Liver (tissue), 9 donors: Measurements from ENCODE around the gene TRMT1L. TPM values are rescaled to one million over a fixed set of nuclear protein-coding genes. Genes with fewer than 3 reads are reported as not detected.

Experiments used
- DNase-seq: peaks from one replicate; pipeline ENCODE4 v3.0.0-alpha.2; 2017; ENCODE audit warnings: low spot score
- H3K27ac ChIP-seq, 2 donors: one replicate each; pipeline ENCODE4 v1.7.0; 2013; ENCODE audit warnings: inconsistent platforms in 2 of 2, low read length in 2 of 2, control low read depth in 1 of 2, low read depth in 1 of 2, mild to moderate bottlenecking in 1 of 2
- H3K27me3 ChIP-seq, 4 donors: one replicate each; pipeline versions ENCODE4 v1.6.1 to v1.7.0; 2013; ENCODE audit warnings: low read length in 3 of 4, inconsistent platforms in 1 of 4, mild to moderate bottlenecking in 1 of 4, moderate library complexity in 1 of 4; ENCODE audit not compliant: control insufficient read depth in 4 of 4, insufficient read depth in 4 of 4
- H3K36me3 ChIP-seq, 4 donors: one replicate each; pipeline versions ENCODE4 v1.6.1 to v1.7.0; 2013; ENCODE audit warnings: low read length in 3 of 4, mild to moderate bottlenecking in 3 of 4, low read depth in 1 of 4, moderate library complexity in 1 of 4; ENCODE audit not compliant: control insufficient read depth in 4 of 4, insufficient read depth in 3 of 4
- H3K4me1 ChIP-seq, 4 donors: one replicate each; pipeline versions ENCODE4 v1.6.1 to v1.7.0; 2013; ENCODE audit warnings: low read length in 3 of 4, mild to moderate bottlenecking in 3 of 4, moderate library complexity in 1 of 4; ENCODE audit not compliant: control insufficient read depth in 4 of 4, insufficient read depth in 4 of 4
- H3K4me3 ChIP-seq, 3 donors: one replicate each; pipeline versions ENCODE4 v1.6.1 to v1.7.0; 2013; ENCODE audit warnings: low read length in 3 of 3, control low read depth in 1 of 3, low read depth in 1 of 3, mild to moderate bottlenecking in 1 of 3
- H3K9ac ChIP-seq, 2 donors: one replicate each; pipeline ENCODE4 v1.7.0; 2013; ENCODE audit warnings: low read length in 2 of 2, mild to moderate bottlenecking in 2 of 2, moderate library complexity in 2 of 2, control low read depth in 1 of 2, low read depth in 1 of 2
- H3K9me3 ChIP-seq, 4 donors: one replicate each; pipeline versions ENCODE4 v1.6.1 to v1.7.0; 2013; ENCODE audit warnings: low read length in 3 of 4; ENCODE audit not compliant: control insufficient read depth in 4 of 4
- CTCF ChIP-seq: fragments of 150-350 bp; IDR thresholded peaks from 2 replicates; pipeline ENCODE4 v1.5.1; 2017; ENCODE audit warnings: improper control_type of control experiment, low read depth, low read length; ENCODE audit not compliant: missing input control
- EGR1 ChIP-seq, 2 donors: IDR thresholded peaks; 2 replicates each; pipeline ENCODE4 v1.6.1; 2016 to 2018; ENCODE audit warnings: antibody characterized with exemption in 2 of 2, low read depth in 2 of 2
- FOXA2 ChIP-seq: IDR thresholded peaks from 2 replicates; pipeline ENCODE4 v1.6.1; 2016; ENCODE audit warnings: antibody characterized with exemption
- GABPA ChIP-seq, 2 donors: IDR thresholded peaks in 1 of 2; conservative IDR thresholded peaks in 1 of 2; 2 replicates each; pipeline ENCODE4 v1.6.1; 2016; ENCODE audit warnings: antibody characterized with exemption in 2 of 2, mild to moderate bottlenecking in 1 of 2, moderate library complexity in 1 of 2
- HNF4A ChIP-seq, 2 donors: conservative IDR thresholded peaks; 2 replicates each; pipeline ENCODE4 v1.6.1; 2016; ENCODE audit warnings: antibody characterized with exemption in 2 of 2, mild to moderate bottlenecking in 2 of 2
- HNF4G ChIP-seq: IDR thresholded peaks from 2 replicates; pipeline ENCODE4 v1.6.1; 2016; ENCODE audit warnings: antibody characterized with exemption
- JUND ChIP-seq, 2 donors: IDR thresholded peaks; 2 replicates each; pipeline ENCODE4 v1.6.1; 2016; ENCODE audit warnings: antibody characterized with exemption in 2 of 2
- MAX ChIP-seq: IDR thresholded peaks from 2 replicates; pipeline ENCODE4 v1.6.1; 2016; ENCODE audit warnings: antibody characterized with exemption
- NR2F2 ChIP-seq: IDR thresholded peaks from 2 replicates; pipeline ENCODE4 v1.6.1; 2016; ENCODE audit warnings: antibody characterized with exemption
- RAD21 ChIP-seq, 2 donors: IDR thresholded peaks; 2 replicates each; pipeline ENCODE4 v1.6.1; 2016; ENCODE audit warnings: antibody characterized with exemption in 2 of 2, mild to moderate bottlenecking in 2 of 2
- RXRA ChIP-seq, 2 donors: IDR thresholded peaks; 2 replicates each; pipeline ENCODE4 v1.6.1; 2017 to 2018; ENCODE audit warnings: antibody characterized with exemption in 2 of 2, mild to moderate bottlenecking in 1 of 2
- SP1 ChIP-seq: IDR thresholded peaks from 2 replicates; pipeline ENCODE4 v1.6.1; 2018; ENCODE audit warnings: antibody characterized with exemption, mild to moderate bottlenecking
- TAF1 ChIP-seq: conservative IDR thresholded peaks from 2 replicates; pipeline ENCODE4 v1.6.1; 2016; ENCODE audit warnings: antibody characterized with exemption, mild to moderate bottlenecking
- YY1 ChIP-seq: IDR thresholded peaks from 2 replicates; pipeline ENCODE4 v1.6.1; 2016; ENCODE audit warnings: antibody characterized with exemption, mild to moderate bottlenecking
- ZBTB33 ChIP-seq: IDR thresholded peaks from 2 replicates; pipeline ENCODE4 v1.6.1; 2016; ENCODE audit warnings: antibody characterized with exemption
- WGBS: extraction: QIAGEN DNeasy Blood & Tissue Kit; methylation state at CpG from one replicate; pipeline ENCODE4 v1.1.7; 2013; 5-methylcytosine and 5-hydroxymethylcytosine counted together
- polyA plus RNA-seq, 2 donors: library from polyadenylated mRNA; stranded (reverse) in 1 of 2; unstranded in 1 of 2; fragments of 200-250 nt in 1 of 2; fragments of >200 nt in 1 of 2; fragmentation: Nextera tagmentation in 1 of 2; extraction: Ambion mirVana in 1 of 2; gene quantifications; one replicate each; pipeline versions ENCODE4 v1.2.1 to v1.2.3, GENCODE V29; 2013 to 2015
- total RNA-seq, 2 donors: library from RNA; depleted of rRNA; stranded (reverse); fragments of >200 nt; gene quantifications; one replicate each; pipeline ENCODE4 v1.2.3, GENCODE V29; 2014
- TF ChIP-seq, protein P1 (sequence below): IDR thresholded peaks from 2 replicates; pipeline ENCODE4 v1.6.1; 2016; ENCODE audit warnings: antibody characterized with exemption
- TF ChIP-seq, protein P2 (sequence below): IDR thresholded peaks from 2 replicates; pipeline ENCODE4 v1.6.1; 2016; ENCODE audit warnings: antibody characterized with exemption, mild to moderate bottlenecking
- donor health status: healthy.
- donor health status: healthy.
- donor health status: healthy.
- donor health status: healthy.
- donor health status: healthy.

Gene TRMT1L
- total and polyA plus RNA-seq, 4 donors: 4.3 to 33.9 (median 9.9) TPM

DNA sequence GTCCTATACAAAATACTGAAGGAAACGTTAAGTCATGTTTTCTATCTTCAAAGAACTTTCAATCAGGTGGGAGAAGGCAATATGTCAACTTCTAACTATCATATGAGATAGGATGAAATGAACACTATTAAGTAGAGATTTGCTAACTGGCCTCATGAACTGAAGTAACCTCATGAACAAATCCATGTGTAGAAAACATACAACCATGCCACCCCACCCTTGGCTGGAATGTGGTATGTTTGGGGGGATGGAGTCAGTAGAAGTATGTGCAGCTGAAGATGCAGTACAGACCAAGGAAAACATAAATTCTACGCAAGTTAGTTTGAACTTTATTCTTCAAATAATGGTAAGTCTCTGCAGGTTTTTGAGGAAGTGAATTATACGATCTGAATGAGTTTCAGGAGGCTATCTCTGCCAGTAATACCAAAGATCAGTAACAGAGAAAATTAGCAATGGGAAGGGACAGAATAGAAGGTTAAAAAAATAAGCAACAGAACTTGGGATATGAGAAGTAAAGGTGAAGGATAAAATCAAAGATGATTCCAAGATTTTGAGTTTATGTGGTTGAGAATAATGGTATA, 4.5 kb downstream of the TRMT1L start:
- no peak overlapping the region for H3K9ac ChIP-seq
- no peak for DNase-seq
- peaks cover 0 to 27% (median 16%) of the 10 kb centered on the region in 4 donors for H3K36me3 ChIP-seq
- peaks cover 0 to 19% (median 15%) of the 10 kb centered on the region in 4 donors for H3K4me1 ChIP-seq
- H3K4me3 ChIP-seq: no peak overlapping the region
- no peaks in the 10 kb centered on the region for H3K27me3 ChIP-seq
- TF ChIP-seq HNF4G (no peak), CTCF (no peak), RXRA (IDR thresholded peaks at IDR 0.05) (no peak), NR2F2 (no peak), MAX (no peak), TAF1 (no peak), EGR1 (IDR thresholded peaks at IDR 0.05; ENCODE audit: low read depth in 2 of 2) (no peak), GABPA (IDR thresholded peaks at IDR 0.05 in 1 of 2, conservative IDR thresholded peaks at IDR 0.05 in 1 of 2) (no peak), HNF4A (conservative IDR thresholded peaks at IDR 0.05) (no peak), JUND (IDR thresholded peaks at IDR 0.05) (no peak), ZBTB33 (no peak), FOXA2 (no peak), SP1 (no peak), YY1 (no peak), RAD21 (IDR thresholded peaks at IDR 0.05) (no peak)
- TF ChIP-seq, protein P1, sequence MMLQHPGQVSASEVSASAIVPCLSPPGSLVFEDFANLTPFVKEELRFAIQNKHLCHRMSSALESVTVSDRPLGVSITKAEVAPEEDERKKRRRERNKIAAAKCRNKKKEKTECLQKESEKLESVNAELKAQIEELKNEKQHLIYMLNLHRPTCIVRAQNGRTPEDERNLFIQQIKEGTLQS: no peak
- TF ChIP-seq, protein P2, sequence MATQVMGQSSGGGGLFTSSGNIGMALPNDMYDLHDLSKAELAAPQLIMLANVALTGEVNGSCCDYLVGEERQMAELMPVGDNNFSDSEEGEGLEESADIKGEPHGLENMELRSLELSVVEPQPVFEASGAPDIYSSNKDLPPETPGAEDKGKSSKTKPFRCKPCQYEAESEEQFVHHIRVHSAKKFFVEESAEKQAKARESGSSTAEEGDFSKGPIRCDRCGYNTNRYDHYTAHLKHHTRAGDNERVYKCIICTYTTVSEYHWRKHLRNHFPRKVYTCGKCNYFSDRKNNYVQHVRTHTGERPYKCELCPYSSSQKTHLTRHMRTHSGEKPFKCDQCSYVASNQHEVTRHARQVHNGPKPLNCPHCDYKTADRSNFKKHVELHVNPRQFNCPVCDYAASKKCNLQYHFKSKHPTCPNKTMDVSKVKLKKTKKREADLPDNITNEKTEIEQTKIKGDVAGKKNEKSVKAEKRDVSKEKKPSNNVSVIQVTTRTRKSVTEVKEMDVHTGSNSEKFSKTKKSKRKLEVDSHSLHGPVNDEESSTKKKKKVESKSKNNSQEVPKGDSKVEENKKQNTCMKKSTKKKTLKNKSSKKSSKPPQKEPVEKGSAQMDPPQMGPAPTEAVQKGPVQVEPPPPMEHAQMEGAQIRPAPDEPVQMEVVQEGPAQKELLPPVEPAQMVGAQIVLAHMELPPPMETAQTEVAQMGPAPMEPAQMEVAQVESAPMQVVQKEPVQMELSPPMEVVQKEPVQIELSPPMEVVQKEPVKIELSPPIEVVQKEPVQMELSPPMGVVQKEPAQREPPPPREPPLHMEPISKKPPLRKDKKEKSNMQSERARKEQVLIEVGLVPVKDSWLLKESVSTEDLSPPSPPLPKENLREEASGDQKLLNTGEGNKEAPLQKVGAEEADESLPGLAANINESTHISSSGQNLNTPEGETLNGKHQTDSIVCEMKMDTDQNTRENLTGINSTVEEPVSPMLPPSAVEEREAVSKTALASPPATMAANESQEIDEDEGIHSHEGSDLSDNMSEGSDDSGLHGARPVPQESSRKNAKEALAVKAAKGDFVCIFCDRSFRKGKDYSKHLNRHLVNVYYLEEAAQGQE: no peak
- no peak overlapping the region for H3K27ac ChIP-seq
- 86% methylated on average over 3 of the region's 3 CpGs for WGBS
- no peaks in the 10 kb centered on the region for H3K9me3 ChIP-seq
